ENCODE measurements around the gene CCDC187. TPM values are rescaled to one million over a fixed set of nuclear protein-coding genes. Genes with fewer than 3 reads are reported as not detected.

Gene CCDC187
- total and polyA plus RNA-seq, 2 of the 8 experiments (the other 6 are each of a cell fraction or from before 2014, with no cell fraction given): 0.02 TPM; not detected in 1

- no peak for FAIRE-seq
- Histone ChIP-seq H2BK12ac (ENCODE audit: low read depth, low read length) (no peak overlapping the region), H3K18ac (ENCODE audit: extremely low read depth, low read length) (no peak overlapping the region), H3K4ac (replicated peaks; ENCODE audit: insufficient read length, low read depth, low read length) (no peak overlapping the region), H4K91ac (replicated peaks; ENCODE audit: insufficient read length, low read length) (no peak overlapping the region), H3K79me2 (ENCODE audit: control insufficient read depth in 1 of 2, insufficient read depth in 2 of 2, low read length in 2 of 2) (no peaks in the 10 kb centered on the region), H2BK5ac (ENCODE audit: low read depth, low read length) (no peak overlapping the region), H3K23ac (ENCODE audit: insufficient read length) (no peak overlapping the region), H3K4me1 (replicated peaks in 1 of 4; ENCODE audit: control insufficient read depth in 3 of 4, insufficient read depth in 4 of 4, low read length in 3 of 4) (no peaks in the 10 kb centered on the region), H2AFZ (ENCODE audit: low read length) (no peak overlapping the region), H3K23me2 (ENCODE audit: low read depth, low read length) (peaks cover 11% of the 10 kb centered on the region; the same call in 1 of the 2 replicates), H3K14ac (ENCODE audit: insufficient read length) (no peak overlapping the region), H3K36me3 (ENCODE audit: control insufficient read depth in 2 of 4, insufficient read depth in 4 of 4, low read length in 3 of 4) (no peaks in the 10 kb centered on the region; a peak in 1 of 8 replicates), H4K8ac (ENCODE audit: extremely low read depth, insufficient read depth, low read length) (no peak overlapping the region; the same call in 1 of the 2 replicates), H2BK20ac (ENCODE audit: low read length) (no peak overlapping the region), H3K79me1 (ENCODE audit: low read depth, low read length) (no peaks in the 10 kb centered on the region), H3K9ac (replicated peaks in 1 of 4; ENCODE audit: extremely low read depth in 1 of 4, low read depth in 3 of 4, low read length in 3 of 4) (no peak overlapping the region), H2AK5ac (ENCODE audit: low read depth, low read length) (no peak overlapping the region), H3K4me3 (ENCODE audit: extremely low read depth in 1 of 4, insufficient read depth in 2 of 4, low read depth in 3 of 4, low read length in 4 of 4) (no peak overlapping the region), H3K56ac (replicated peaks; ENCODE audit: insufficient read length, low read depth, low read length) (no peak overlapping the region), H3K27ac (ENCODE audit: low read depth, low read length) (no peak overlapping the region; the same call in 1 of the 2 replicates), H3K9me3 (ENCODE audit: insufficient read depth in 2 of 2, low read depth in 1 of 2, low read length in 1 of 2) (peaks cover 4 to 10% of the 10 kb centered on the region in 2 experiments; a peak in 2 of 4 replicates), H4K5ac (ENCODE audit: insufficient read length, low read depth, low read length) (no peak overlapping the region), H3K27me3 (replicated peaks in 1 of 4; ENCODE audit: control insufficient read depth in 3 of 4, extremely low read depth in 1 of 4, insufficient read depth in 3 of 4, low read length in 3 of 4) (no peaks in the 10 kb centered on the region), H4K20me1 (replicated peaks in 1 of 2; ENCODE audit: control insufficient read depth in 1 of 2, insufficient read depth in 2 of 2, low read length in 2 of 2) (peaks cover 0 to 12% of the 10 kb centered on the region in 2 experiments), H2BK120ac (replicated peaks; ENCODE audit: low read depth, low read length) (no peak overlapping the region), H3K4me2 (ENCODE audit: insufficient read depth in 1 of 2, low read depth in 2 of 2, low read length in 2 of 2) (no peak overlapping the region), H2BK15ac (ENCODE audit: low read length) (no peak overlapping the region)
- no peak for DNase-seq (ENCODE audit: low read depth in 1 of 2, low spot score in 2 of 2)
- WGBS, 2 experiments (ENCODE audit: extremely low coverage in 1 of 2, insufficient coverage in 1 of 2, insufficient read length in 1 of 2, insufficient replicate concordance in 2 of 2, low coverage in 1 of 2, low lambda C conversion rate in 2 of 2, missing lambda C conversion rate in 1 of 2): 94% methylated on average over 20 of the region's 22 CpGs; no CpG with 5 or more reads in 1 of the 2 experiments
- TF ChIP-seq SP2 (IDR thresholded peaks at IDR 0.05; ENCODE audit: low read length): no peak
- ChIA-PET CTCF (ENCODE audit: partially characterized antibody) (interaction anchor here (0.9 to 1.9 kb wide), 11 partner anchors 9 to 153 kb away, joined by 3 to 5 read pairs (median 3); partner anchors contain the start of gene DNLZ), POLR2A (ENCODE audit: partially characterized antibody) (interaction anchor here (0.6 kb wide), 1 partner anchor 15 kb away, joined by 3 read pairs; no protein-coding TSS in a partner anchor)
Observed at GRCh38 chr9:136291306-136292025, 12.4 kb downstream of the CCDC187 start.
